ENCODE results near the gene CKB. TPM values are rescaled to one million over a fixed set of nuclear protein-coding genes. Genes with fewer than 3 reads are reported as not detected.

Gene CKB
- polyA plus RNA-seq, result 8.2 to 60.7 TPM (median 10.0 TPM) in 3 replicates
- 94.1 TPM for polyA plus RNA-seq (2011; ENCODE audit: low read depth)
- polyA plus RNA-seq (2011; cell fraction: cytosol; rRNA removed), result 15.4 and 80.5 TPM in 2 replicates
- 49.1 and 79.4 TPM in 2 replicates for polyA plus RNA-seq (2011; cell fraction: nucleus; rRNA removed)
- 16.1 and 59.8 TPM in 2 replicates for polyA plus RNA-seq (2012; ENCODE audit: low replicate concordance)
- 4.6 to 13.7 TPM (median 11.2 TPM) in 3 replicates for polyA minus RNA-seq
- 58.3 TPM for polyA minus RNA-seq (2011; cell fraction: cytosol; rRNA and poly(A)+ RNA removed)
- polyA minus RNA-seq (2011; cell fraction: nucleus; rRNA and poly(A)+ RNA removed), result 7.6 and 11.1 TPM in 2 replicates

DNA sequence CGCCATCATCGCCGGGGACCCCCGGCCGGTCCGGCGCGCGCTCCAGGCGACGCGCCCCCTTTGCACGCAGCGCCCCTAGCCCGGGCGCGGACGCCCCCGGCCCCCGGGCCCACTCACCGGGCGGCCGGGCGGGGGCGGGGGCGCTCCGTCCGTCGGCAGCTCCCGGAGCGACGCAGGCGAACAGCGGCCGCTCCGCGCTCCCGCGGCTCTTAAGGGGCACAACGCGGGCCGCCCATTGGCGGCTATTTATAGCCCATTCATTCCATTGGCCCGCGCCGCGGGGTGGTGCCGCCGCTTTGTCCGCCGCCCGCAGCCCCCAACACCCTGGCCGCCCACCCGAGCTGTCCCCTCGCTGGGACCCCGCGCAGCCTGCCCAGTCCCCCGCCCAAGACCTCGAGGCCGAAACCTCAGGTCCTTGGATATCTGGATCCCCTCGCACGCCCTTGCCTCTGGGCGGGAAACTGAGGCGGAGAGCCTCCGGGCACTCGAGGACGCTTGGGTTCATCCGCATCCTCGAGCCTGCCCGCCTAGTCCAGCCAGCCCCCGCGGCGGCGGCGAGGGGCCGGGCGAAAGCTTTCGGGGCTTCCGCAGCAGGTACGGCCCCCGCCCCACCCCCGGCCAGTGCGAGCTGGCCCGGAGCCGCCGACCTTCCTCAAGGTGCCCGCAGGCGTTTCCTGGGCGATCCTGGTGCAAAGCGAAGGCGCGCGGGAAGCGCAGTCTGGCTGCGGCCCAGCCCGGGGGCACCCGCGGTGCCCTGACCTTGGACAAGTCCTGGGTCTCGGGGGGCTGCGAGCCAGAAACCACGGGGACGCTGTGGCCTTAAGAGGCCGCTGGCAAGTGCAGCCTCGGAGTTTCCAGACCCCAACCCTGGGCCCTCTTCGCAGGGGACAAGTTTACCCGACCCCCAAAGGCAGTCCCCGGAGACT, at the start of gene CKB:
Gene CKB (minus strand): TSS at position 182 of the 926 bp plus-strand sequence. CDS start 337 bp downstream, outside the sequence.
- Histone ChIP-seq H3K9me1 (ENCODE audit: control insufficient read depth, extremely low read depth, insufficient read depth, low read length) (no peaks in the 10 kb centered on the region), H3K4me3 (ENCODE audit: control insufficient read depth in 2 of 3, extremely low read depth in 1 of 3, insufficient read depth in 2 of 3, low read depth in 1 of 3, low read length in 3 of 3) (peak within 1 kb of the TSS; percentile 37 to 49 (median 38)), H3K9me3 (ENCODE audit: control insufficient read depth, low read depth, low read length) (no peaks in the 10 kb centered on the region), H3K27ac (ENCODE audit: control insufficient read depth, insufficient read depth, low read length) (no peak within 1 kb of the TSS), H4K20me1 (ENCODE audit: control insufficient read depth, extremely low read depth, insufficient read depth, low read length) (peaks cover 7% of the 10 kb centered on the region), H2AFZ (ENCODE audit: control insufficient read depth, low read length) (no peak within 1 kb of the TSS), H3K36me3 (ENCODE audit: control insufficient read depth in 2 of 2, extremely low read depth in 1 of 2, insufficient read depth in 2 of 2, low read length in 2 of 2) (no peaks in the 10 kb centered on the region), H3K4me1 (ENCODE audit: control insufficient read depth, extremely low read depth, insufficient read depth, low read length) (peaks cover 33% of the 10 kb centered on the region), H3K9ac (ENCODE audit: control insufficient read depth, extremely low read depth, insufficient read depth, low read length) (peak within 1 kb of the TSS; percentile 15), H3K4me2 (ENCODE audit: control insufficient read depth, extremely low read depth, insufficient read depth, low read depth, low read length) (peak within 1 kb of the TSS; percentile 56), H3K79me2 (ENCODE audit: control insufficient read depth, insufficient read depth, low read length) (no peaks in the 10 kb centered on the region), H3K27me3 (ENCODE audit: control insufficient read depth, extremely low read depth, insufficient read depth, low read length) (peaks cover 43% of the 10 kb centered on the region)
- peak; percentile 64 for TF ChIP-seq EZH2 (IDR thresholded peaks at IDR 0.05; ENCODE audit: low read length)
- TF ChIP-seq, protein P1, sequence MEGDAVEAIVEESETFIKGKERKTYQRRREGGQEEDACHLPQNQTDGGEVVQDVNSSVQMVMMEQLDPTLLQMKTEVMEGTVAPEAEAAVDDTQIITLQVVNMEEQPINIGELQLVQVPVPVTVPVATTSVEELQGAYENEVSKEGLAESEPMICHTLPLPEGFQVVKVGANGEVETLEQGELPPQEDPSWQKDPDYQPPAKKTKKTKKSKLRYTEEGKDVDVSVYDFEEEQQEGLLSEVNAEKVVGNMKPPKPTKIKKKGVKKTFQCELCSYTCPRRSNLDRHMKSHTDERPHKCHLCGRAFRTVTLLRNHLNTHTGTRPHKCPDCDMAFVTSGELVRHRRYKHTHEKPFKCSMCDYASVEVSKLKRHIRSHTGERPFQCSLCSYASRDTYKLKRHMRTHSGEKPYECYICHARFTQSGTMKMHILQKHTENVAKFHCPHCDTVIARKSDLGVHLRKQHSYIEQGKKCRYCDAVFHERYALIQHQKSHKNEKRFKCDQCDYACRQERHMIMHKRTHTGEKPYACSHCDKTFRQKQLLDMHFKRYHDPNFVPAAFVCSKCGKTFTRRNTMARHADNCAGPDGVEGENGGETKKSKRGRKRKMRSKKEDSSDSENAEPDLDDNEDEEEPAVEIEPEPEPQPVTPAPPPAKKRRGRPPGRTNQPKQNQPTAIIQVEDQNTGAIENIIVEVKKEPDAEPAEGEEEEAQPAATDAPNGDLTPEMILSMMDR (optimal IDR thresholded peaks at IDR 0.05 in 1 of 3, IDR thresholded peaks at IDR 0.05 in 1 of 3, conservative IDR thresholded peaks at IDR 0.05 in 1 of 3; ENCODE audit: extremely low read depth in 1 of 3, insufficient read depth in 2 of 3, low read length in 3 of 3), result no peak
- dilution Hi-C loops (cut with MboI; ENCODE audit: extremely low pct_ligation_motif_present, low sequenced_read_pairs), result no loop called here
- no peak for DNase-seq (ENCODE audit: low read depth, low spot score)
- no peak for FAIRE-seq

DNA sequence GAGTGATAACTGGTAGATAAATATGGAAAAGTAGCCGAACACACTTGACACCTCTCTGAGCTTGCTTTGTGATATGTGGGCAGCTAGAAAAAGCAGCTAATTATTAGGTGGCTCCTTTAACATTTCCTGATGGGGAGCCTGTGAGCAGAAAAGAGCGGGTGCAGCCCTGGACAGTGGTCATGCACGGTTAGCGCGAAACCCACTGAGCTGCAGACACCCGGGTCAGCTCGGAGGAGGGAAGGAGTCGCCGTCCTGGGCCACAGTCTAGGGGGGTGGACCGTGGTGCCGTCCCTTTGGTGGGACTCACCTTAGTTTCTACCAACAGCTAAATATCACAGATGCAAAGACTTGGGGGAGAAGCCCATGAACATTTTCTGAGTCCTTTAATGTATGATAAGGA, 46.8 kb upstream of the CKB start:
- dilution Hi-C loops (cut with MboI; ENCODE audit: extremely low pct_ligation_motif_present, low sequenced_read_pairs), result no loop called here
- TF ChIP-seq, protein P1 (optimal IDR thresholded peaks at IDR 0.05 in 1 of 3, IDR thresholded peaks at IDR 0.05 in 1 of 3, conservative IDR thresholded peaks at IDR 0.05 in 1 of 3; ENCODE audit: extremely low read depth in 1 of 3, insufficient read depth in 2 of 3, low read length in 3 of 3), result no peak
- TF ChIP-seq EZH2 (IDR thresholded peaks at IDR 0.05; ENCODE audit: low read length), result no peak
- no peak for DNase-seq (ENCODE audit: low read depth, low spot score)
- Histone ChIP-seq H4K20me1 (ENCODE audit: control insufficient read depth, extremely low read depth, insufficient read depth, low read length) (no peaks in the 10 kb centered on the region), H3K27me3 (ENCODE audit: control insufficient read depth, extremely low read depth, insufficient read depth, low read length) (no peaks in the 10 kb centered on the region), H2AFZ (ENCODE audit: control insufficient read depth, low read length) (no peak overlapping the region), H3K9me1 (ENCODE audit: control insufficient read depth, extremely low read depth, insufficient read depth, low read length) (no peaks in the 10 kb centered on the region), H3K4me3 (ENCODE audit: control insufficient read depth in 2 of 3, extremely low read depth in 1 of 3, insufficient read depth in 2 of 3, low read depth in 1 of 3, low read length in 3 of 3) (no peak overlapping the region), H3K4me2 (ENCODE audit: control insufficient read depth, extremely low read depth, insufficient read depth, low read depth, low read length) (no peak overlapping the region), H3K27ac (ENCODE audit: control insufficient read depth, insufficient read depth, low read length) (no peak overlapping the region), H3K36me3 (ENCODE audit: control insufficient read depth in 2 of 2, extremely low read depth in 1 of 2, insufficient read depth in 2 of 2, low read length in 2 of 2) (peaks cover 4 to 6% of the 10 kb centered on the region in 2 experiments), H3K79me2 (ENCODE audit: control insufficient read depth, insufficient read depth, low read length) (peaks cover 58% of the 10 kb centered on the region), H3K4me1 (ENCODE audit: control insufficient read depth, extremely low read depth, insufficient read depth, low read length) (peaks cover under 1% of the 10 kb centered on the region), H3K9me3 (ENCODE audit: control insufficient read depth, low read depth, low read length) (no peaks in the 10 kb centered on the region), H3K9ac (ENCODE audit: control insufficient read depth, extremely low read depth, insufficient read depth, low read length) (no peak overlapping the region)
- no peak for FAIRE-seq
